H1 (cell line): ENCODE data around the gene GLUD1.
A peak's percentile ranks its signal among the peaks of the same experiment; 100 is the strongest.

Source experiments
- CBX5 ChIP-seq: fragments of 300-800, 300-1000 bp; sonication (generic); IDR thresholded peaks from 2 replicates; pipeline ENCODE4 v1.7.1; 2016; ENCODE audit warnings: antibody characterized with exemption, low read length, low read depth
- EP300 ChIP-seq, 2 experiments: IDR thresholded peaks; 1 replicate in 1 of 2; 2 replicates in 1 of 2; pipeline ENCODE4 v1.6.1; 2011 to 2012; ENCODE audit warnings: low read depth in 2 of 2, low read length in 2 of 2, mild to moderate bottlenecking in 2 of 2, borderline replicate concordance in 1 of 2, inconsistent platforms in 1 of 2, moderate library complexity in 1 of 2
- EZH2 ChIP-seq: fragments of 200-600 bp; sonication (generic); IDR thresholded peaks from 2 replicates; pipeline ENCODE4 v1.7.1; 2012; ENCODE audit warnings: low read depth, mild to moderate bottlenecking, moderate library complexity, low read length, inconsistent platforms; ENCODE audit not compliant: severe bottlenecking
- KDM1A ChIP-seq: fragments of 200-600, 300-600 bp; sonication (generic); IDR thresholded peaks from 2 replicates; pipeline ENCODE4 v1.7.1; 2016; ENCODE audit warnings: mild to moderate bottlenecking, low read length, borderline replicate concordance
- MAFK ChIP-seq: IDR thresholded peaks from 2 replicates; pipeline ENCODE4 v1.6.1; 2012; ENCODE audit warnings: low read depth, mild to moderate bottlenecking, improper control_type of control experiment, low read length
- NRF1 ChIP-seq: IDR thresholded peaks from 2 replicates; pipeline ENCODE4 v1.6.1; 2011; ENCODE audit warnings: mild to moderate bottlenecking, low read depth, low read length, improper control_type of control experiment
- POLR2A ChIP-seq, 2 experiments: IDR thresholded peaks; 1 replicate in 1 of 2; 2 replicates in 1 of 2; pipeline ENCODE4 v1.6.1; 2011; ENCODE audit warnings: low read depth in 2 of 2, low read length in 2 of 2, mild to moderate bottlenecking in 2 of 2; ENCODE audit errors: control extremely low read depth in 1 of 2
- RAD21 ChIP-seq, 2 experiments: IDR thresholded peaks in 1 of 2; conservative IDR thresholded peaks in 1 of 2; 2 replicates each; pipeline ENCODE4 v1.6.1; 2011; ENCODE audit warnings: low read depth in 2 of 2, low read length in 2 of 2, improper control_type of control experiment in 1 of 2, inconsistent platforms in 1 of 2, mild to moderate bottlenecking in 1 of 2, moderate library complexity in 1 of 2
- TAF1 ChIP-seq: IDR thresholded peaks from 2 replicates; pipeline ENCODE4 v1.6.1; 2011; ENCODE audit warnings: mild to moderate bottlenecking, low read depth, low read length
- TF ChIP-seq, protein P1 (sequence below), 3 experiments: IDR thresholded peaks; 1 replicate in 2 of 3; 2 replicates in 1 of 3; pipeline versions ENCODE4 v1.5.1 to v1.6.1; 2011; ENCODE audit warnings: low read length in 3 of 3, mild to moderate bottlenecking in 3 of 3, inconsistent platforms in 2 of 3, low read depth in 1 of 3, moderate library complexity in 1 of 3; ENCODE audit not compliant: insufficient read depth in 1 of 3; ENCODE audit errors: control extremely low read depth in 1 of 3
- TF ChIP-seq, protein P2 (sequence below): IDR thresholded peaks from 2 replicates; pipeline ENCODE4 v1.6.1; 2012; ENCODE audit warnings: low read length, inconsistent platforms
- TF ChIP-seq, protein P3 (sequence below): IDR thresholded peaks from 2 replicates; pipeline ENCODE4 v1.6.1; 2012; ENCODE audit warnings: inconsistent platforms

DNA sequence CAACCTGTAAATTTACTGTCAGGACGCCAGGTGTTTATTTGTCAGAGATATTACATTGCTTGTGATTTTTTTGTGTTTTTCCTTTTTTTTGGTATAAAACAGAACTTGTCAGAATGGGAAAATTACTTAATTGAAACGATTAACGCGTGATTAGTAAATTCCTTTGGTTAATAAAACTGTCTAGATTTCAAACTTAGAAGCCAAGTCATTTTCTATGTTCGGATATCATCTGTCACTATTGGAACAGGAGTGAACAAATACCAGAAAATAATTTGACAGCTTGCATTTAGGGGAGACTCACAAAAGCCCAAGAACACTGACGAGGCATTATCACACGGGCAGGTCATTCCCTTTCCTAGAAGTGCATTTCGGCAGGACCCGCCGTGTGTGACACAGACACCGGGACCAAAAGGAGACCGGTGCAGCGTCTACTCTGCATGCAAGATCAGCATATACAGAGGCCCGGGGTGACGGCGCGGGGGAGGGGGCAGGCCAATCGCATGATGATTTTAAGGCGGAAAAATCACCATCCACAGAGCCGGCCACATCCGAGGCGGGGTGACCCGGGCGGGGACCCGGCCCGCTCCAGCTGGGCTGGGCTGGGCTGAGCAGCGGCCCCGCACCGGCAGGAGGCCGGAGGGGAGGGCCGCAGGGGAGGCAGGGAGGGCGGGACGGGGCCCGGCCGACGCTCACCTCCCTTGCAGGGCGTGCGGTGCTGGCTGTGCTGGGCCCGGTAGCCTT is 841 bp downstream of the GLUD1 start:
- no peak for TF ChIP-seq CBX5
- no peak for TF ChIP-seq RAD21 (IDR thresholded peaks at IDR 0.05 in 1 of 2, conservative IDR thresholded peaks at IDR 0.05 in 1 of 2; ENCODE audit: low read depth in 2 of 2, low read length in 2 of 2)
- TF ChIP-seq, protein P1, sequence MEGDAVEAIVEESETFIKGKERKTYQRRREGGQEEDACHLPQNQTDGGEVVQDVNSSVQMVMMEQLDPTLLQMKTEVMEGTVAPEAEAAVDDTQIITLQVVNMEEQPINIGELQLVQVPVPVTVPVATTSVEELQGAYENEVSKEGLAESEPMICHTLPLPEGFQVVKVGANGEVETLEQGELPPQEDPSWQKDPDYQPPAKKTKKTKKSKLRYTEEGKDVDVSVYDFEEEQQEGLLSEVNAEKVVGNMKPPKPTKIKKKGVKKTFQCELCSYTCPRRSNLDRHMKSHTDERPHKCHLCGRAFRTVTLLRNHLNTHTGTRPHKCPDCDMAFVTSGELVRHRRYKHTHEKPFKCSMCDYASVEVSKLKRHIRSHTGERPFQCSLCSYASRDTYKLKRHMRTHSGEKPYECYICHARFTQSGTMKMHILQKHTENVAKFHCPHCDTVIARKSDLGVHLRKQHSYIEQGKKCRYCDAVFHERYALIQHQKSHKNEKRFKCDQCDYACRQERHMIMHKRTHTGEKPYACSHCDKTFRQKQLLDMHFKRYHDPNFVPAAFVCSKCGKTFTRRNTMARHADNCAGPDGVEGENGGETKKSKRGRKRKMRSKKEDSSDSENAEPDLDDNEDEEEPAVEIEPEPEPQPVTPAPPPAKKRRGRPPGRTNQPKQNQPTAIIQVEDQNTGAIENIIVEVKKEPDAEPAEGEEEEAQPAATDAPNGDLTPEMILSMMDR (IDR thresholded peaks at IDR 0.05; ENCODE audit: control extremely low read depth in 1 of 3, insufficient read depth in 1 of 3, low read depth in 1 of 3, low read length in 3 of 3), result no peak
- no peak for TF ChIP-seq NRF1
- TF ChIP-seq, protein P2, sequence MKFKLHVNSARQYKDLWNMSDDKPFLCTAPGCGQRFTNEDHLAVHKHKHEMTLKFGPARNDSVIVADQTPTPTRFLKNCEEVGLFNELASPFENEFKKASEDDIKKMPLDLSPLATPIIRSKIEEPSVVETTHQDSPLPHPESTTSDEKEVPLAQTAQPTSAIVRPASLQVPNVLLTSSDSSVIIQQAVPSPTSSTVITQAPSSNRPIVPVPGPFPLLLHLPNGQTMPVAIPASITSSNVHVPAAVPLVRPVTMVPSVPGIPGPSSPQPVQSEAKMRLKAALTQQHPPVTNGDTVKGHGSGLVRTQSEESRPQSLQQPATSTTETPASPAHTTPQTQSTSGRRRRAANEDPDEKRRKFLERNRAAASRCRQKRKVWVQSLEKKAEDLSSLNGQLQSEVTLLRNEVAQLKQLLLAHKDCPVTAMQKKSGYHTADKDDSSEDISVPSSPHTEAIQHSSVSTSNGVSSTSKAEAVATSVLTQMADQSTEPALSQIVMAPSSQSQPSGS, result no peak
- TF ChIP-seq POLR2A (IDR thresholded peaks at IDR 0.05; ENCODE audit: control extremely low read depth in 1 of 2, low read depth in 2 of 2, low read length in 2 of 2), result no peak; a peak in 1 of 3 replicates
- no peak for TF ChIP-seq EP300 (IDR thresholded peaks at IDR 0.05; ENCODE audit: borderline replicate concordance in 1 of 2, low read depth in 2 of 2, low read length in 2 of 2)
- TF ChIP-seq, protein P3, sequence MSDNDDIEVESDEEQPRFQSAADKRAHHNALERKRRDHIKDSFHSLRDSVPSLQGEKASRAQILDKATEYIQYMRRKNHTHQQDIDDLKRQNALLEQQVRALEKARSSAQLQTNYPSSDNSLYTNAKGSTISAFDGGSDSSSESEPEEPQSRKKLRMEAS, result 0 out of 2 replicates have a peak, but pooled peaks have one; percentile 69
- no peak for TF ChIP-seq EZH2
- TF ChIP-seq KDM1A, result no peak
- no peak for TF ChIP-seq MAFK
- no peak for TF ChIP-seq TAF1
